ENCODE data around the gene GRHL3. TPM values are rescaled to one million over a fixed set of nuclear protein-coding genes. Genes with fewer than 3 reads are reported as not detected.
A peak's percentile ranks its signal among the peaks of the same experiment; 100 is the strongest.

GRHL3 gene
- total RNA-seq, 1 donor from 2014 or later = 0.80 TPM

- Histone ChIP-seq H3K4me1 (no peaks in the 10 kb centered on the region), H3K27me3 (ENCODE audit: low read depth) (no peaks in the 10 kb centered on the region), H3K27ac (no peak overlapping the region), H3K9me3 (no peaks in the 10 kb centered on the region), H3K36me3 (no peaks in the 10 kb centered on the region), H3K4me3 (no peak overlapping the region)
- ATAC-seq (no peak), DNase-seq (no peak)
- intact Hi-C loops (cut with DNase I) = no loop called here
- no peak for TF ChIP-seq CTCF (IDR thresholded peaks at IDR 0.05)
Measured at GRCh38 chr1:24344090-24344742, 25.1 kb downstream of the GRHL3 start.

GRCh38 chr1:24345334-24345733 is 26.2 kb downstream of the GRHL3 start:
- no peaks in the 10 kb centered on the region for H3K4me1 ChIP-seq
- no peak for TF ChIP-seq CTCF (IDR thresholded peaks at IDR 0.05)
- H3K36me3 ChIP-seq = no peaks in the 10 kb centered on the region
- intact Hi-C loops (cut with DNase I) = no loop called here
- H3K27ac ChIP-seq = no peak overlapping the region
- no peaks in the 10 kb centered on the region for H3K27me3 ChIP-seq (ENCODE audit: low read depth)
- DNase-seq (no peak), ATAC-seq (no peak)
- no peak overlapping the region for H3K4me3 ChIP-seq
- no peaks in the 10 kb centered on the region for H3K9me3 ChIP-seq

GRCh38 chr1:24347159-24347934 is 28.2 kb downstream of the GRHL3 start:
- no peak for DNase-seq
- Histone ChIP-seq H3K4me3 (no peak overlapping the region), H3K36me3 (no peaks in the 10 kb centered on the region), H3K9me3 (no peaks in the 10 kb centered on the region), H3K4me1 (no peaks in the 10 kb centered on the region), H3K27me3 (ENCODE audit: low read depth) (no peaks in the 10 kb centered on the region), H3K27ac (no peak overlapping the region)
- intact Hi-C loops (cut with DNase I) = no loop called here
- no peak for ATAC-seq
- no peak for TF ChIP-seq CTCF (IDR thresholded peaks at IDR 0.05)

GRCh38 chr1:24348196-24348595 is 29.0 kb downstream of the GRHL3 start:
- ATAC-seq (no peak), DNase-seq (no peak)
- intact Hi-C loops (cut with DNase I) = no loop called here
- H3K27me3 ChIP-seq (ENCODE audit: low read depth) = no peaks in the 10 kb centered on the region
- no peaks in the 10 kb centered on the region for H3K4me1 ChIP-seq
- H3K9me3 ChIP-seq = no peaks in the 10 kb centered on the region
- no peaks in the 10 kb centered on the region for H3K36me3 ChIP-seq
- no peak overlapping the region for H3K27ac ChIP-seq
- no peak overlapping the region for H3K4me3 ChIP-seq
- TF ChIP-seq CTCF (IDR thresholded peaks at IDR 0.05) = no peak

GRCh38 chr1:24349891-24350290 is 30.7 kb downstream of the GRHL3 start:
- Histone ChIP-seq H3K4me3 (no peak overlapping the region), H3K4me1 (no peaks in the 10 kb centered on the region), H3K9me3 (no peaks in the 10 kb centered on the region), H3K27ac (no peak overlapping the region), H3K36me3 (no peaks in the 10 kb centered on the region), H3K27me3 (ENCODE audit: low read depth) (no peaks in the 10 kb centered on the region)
- intact Hi-C loops (cut with DNase I) = no loop called here
- DNase-seq (no peak), ATAC-seq (peak in 1 of 2 donors; percentile 10)
- TF ChIP-seq CTCF (IDR thresholded peaks at IDR 0.05) = no peak

Data from lower lobe of right lung (tissue), 2 donors.